Activated naive CD4-positive, alpha-beta T cell treated with anti-CD3 and anti-CD28 coated beads for 36 hours (primary cell): ENCODE results near the gene ELP1. TPM values are rescaled to one million over a fixed set of nuclear protein-coding genes. Genes with fewer than 3 reads are reported as not detected.
"Not testable (repeated sequence)": the region's sequence is repeated elsewhere in the genome, so short reads cannot be mapped to it uniquely, and the experiment has no call there.

Experiments
- CTCF ChIA-PET: fragments of 350-600 bp; sonication (Branson Sonifier 250); formaldehyde crosslinking; loops from one replicate; lab custom pipeline; 2021; ENCODE audit warnings: antibody characterized with exemption; lab: Charles Lee
- DNase-seq: peaks from one replicate; pipeline ENCODE4 v3.0.0-alpha.2; 2020
- H3K27ac Mint-ChIP-seq: one replicate; pipeline ENCODE4 v1.8.0; 2021; ENCODE audit warnings: mild to moderate bottlenecking, mixed read lengths
- H3K27me3 Mint-ChIP-seq: one replicate; pipeline ENCODE4 v1.8.0; 2021; ENCODE audit warnings: low read depth, mixed read lengths
- H3K36me3 Mint-ChIP-seq: one replicate; pipeline ENCODE4 v1.8.0; 2021; ENCODE audit warnings: low read depth, mixed read lengths
- H3K4me1 Mint-ChIP-seq: one replicate; pipeline ENCODE4 v1.8.0; 2021; ENCODE audit warnings: low read depth, mixed read lengths
- H3K4me3 Mint-ChIP-seq: one replicate; pipeline ENCODE4 v1.8.0; 2021; ENCODE audit warnings: mild to moderate bottlenecking, moderate library complexity, mixed read lengths
- H3K9me3 Mint-ChIP-seq: one replicate; pipeline ENCODE4 v1.8.0; 2021; ENCODE audit warnings: mixed read lengths
- intact Hi-C: fragments of 100-400 bp; cut with micrococcal nuclease; formaldehyde crosslinking; loops from one replicate; pipeline ENCODE4 v1.15.1; 2023
- total RNA-seq, 2 experiments: library from RNA; stranded (reverse); gene quantifications; one replicate each; pipeline ENCODE4 v1.2.3, GENCODE V29; 2021

ELP1 gene
- total RNA-seq, 2 experiments from 2014 or later: 22.3 to 27.3 TPM

DNA sequence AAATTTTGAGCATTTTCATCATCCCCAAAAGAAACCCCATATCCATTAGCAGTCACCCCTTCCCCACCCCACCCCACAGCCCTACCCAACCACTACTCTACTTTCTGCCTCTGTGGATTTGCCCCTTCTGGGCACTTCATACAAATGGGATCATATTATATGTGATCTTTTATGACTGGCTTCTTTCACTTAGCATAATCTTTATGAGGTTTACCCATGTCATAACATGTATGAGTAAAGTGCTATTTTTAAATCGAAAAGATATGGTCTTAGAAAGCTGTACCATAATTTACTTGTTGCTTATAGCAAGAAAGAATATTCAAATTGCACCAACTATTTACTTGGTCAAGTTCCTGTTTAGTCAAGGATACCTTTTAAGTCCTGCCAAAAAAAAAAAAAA lies 12.7 kb downstream of the ELP1 start:
- H3K4me3 Mint-ChIP-seq: no peak overlapping the region
- H3K4me1 Mint-ChIP-seq: no peaks in the 10 kb centered on the region
- CTCF ChIA-PET: interaction anchor here (1.0 to 1.2 kb wide), 2 partner anchors 21 to 33 kb away, joined by 3 read pairs; no protein-coding TSS in a partner anchor
- no peak for DNase-seq
- intact Hi-C loops: no loop called here
- H3K9me3 Mint-ChIP-seq: no peaks in the 10 kb centered on the region
- no peak overlapping the region for H3K27ac Mint-ChIP-seq
- H3K27me3 Mint-ChIP-seq: no peaks in the 10 kb centered on the region
- H3K36me3 Mint-ChIP-seq: peaks cover 48% of the 10 kb centered on the region

DNA sequence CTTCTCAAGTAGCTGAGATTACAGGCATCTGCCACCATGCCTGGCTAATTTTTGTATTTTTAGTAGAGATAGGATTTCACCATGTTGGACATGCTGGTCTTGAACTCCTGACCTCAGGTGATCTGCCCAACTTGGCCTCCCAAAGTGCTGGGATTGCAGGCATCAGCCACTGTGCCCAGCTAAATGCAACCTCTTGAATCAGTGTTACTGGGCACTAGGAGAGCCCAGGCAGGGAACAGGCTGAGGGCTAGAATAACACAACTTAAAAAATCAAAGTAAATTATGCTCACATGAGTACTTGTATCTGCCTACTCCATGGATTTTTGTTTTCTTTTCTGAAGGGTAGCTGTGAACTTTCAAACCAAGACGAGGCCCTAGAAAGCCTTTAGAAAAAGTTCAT lies 13.5 kb downstream of the ELP1 start:
- H3K27me3 Mint-ChIP-seq, intact Hi-C loops, H3K27ac Mint-ChIP-seq, H3K4me3 Mint-ChIP-seq, DNase-seq, CTCF ChIA-PET, H3K4me1 Mint-ChIP-seq, H3K9me3 Mint-ChIP-seq: not testable (repeated sequence)
- H3K36me3 Mint-ChIP-seq: peaks cover 48% of the 10 kb centered on the region

DNA sequence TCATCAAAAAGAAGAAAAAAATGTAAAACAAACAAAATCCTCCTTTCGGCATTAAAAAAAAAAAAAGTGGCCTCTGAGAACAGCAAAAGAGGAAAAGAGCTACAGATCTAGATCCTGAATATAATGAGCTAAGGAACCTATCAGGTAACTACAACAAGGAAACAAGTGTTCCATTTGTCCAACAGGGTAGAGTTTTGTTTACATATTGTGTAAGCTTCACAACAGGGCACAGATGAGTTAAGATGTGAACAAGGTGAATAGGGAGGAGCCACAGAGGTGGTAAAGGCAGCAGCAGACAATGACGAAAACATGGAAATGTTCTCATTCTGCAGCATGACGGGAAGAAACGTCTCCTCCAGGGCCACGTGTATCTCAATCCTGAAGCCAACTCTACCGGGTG lies 14.4 kb downstream of the ELP1 start:
- no peak overlapping the region for H3K27ac Mint-ChIP-seq
- intact Hi-C loops: no loop called here
- no peak for DNase-seq
- H3K9me3 Mint-ChIP-seq: no peaks in the 10 kb centered on the region
- CTCF ChIA-PET: no interaction called here
- peaks cover 41% of the 10 kb centered on the region for H3K36me3 Mint-ChIP-seq
- H3K4me3 Mint-ChIP-seq: no peak overlapping the region
- H3K4me1 Mint-ChIP-seq: no peaks in the 10 kb centered on the region
- H3K27me3 Mint-ChIP-seq: no peaks in the 10 kb centered on the region

DNA sequence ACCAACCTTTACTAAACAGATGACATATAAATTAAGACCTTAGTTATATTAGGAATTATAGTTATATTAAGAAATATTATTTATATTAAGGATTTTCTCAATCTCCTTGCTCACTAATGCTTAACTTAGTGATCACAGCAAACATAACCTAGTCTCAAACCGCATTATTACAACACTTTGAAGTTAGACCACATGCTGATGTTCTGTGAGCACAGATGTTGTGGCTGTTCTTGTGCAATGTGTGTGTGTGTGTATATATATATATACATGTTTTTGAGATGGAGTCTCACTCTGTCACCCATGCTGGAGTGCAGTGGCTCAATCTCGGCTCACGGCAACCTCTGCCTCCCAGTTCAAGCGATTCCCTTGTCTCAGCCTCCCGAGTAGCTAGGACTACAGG lies 20.5 kb downstream of the ELP1 start:
- H3K9me3 Mint-ChIP-seq: no peaks in the 10 kb centered on the region
- H3K27ac Mint-ChIP-seq: no peak overlapping the region
- no peak for DNase-seq
- H3K4me3 Mint-ChIP-seq: no peak overlapping the region
- intact Hi-C loops: no loop called here
- no peaks in the 10 kb centered on the region for H3K27me3 Mint-ChIP-seq
- CTCF ChIA-PET: interaction anchor here (0.6 kb wide), 1 partner anchor 66 kb away, joined by 7 read pairs; no protein-coding TSS in a partner anchor
- peaks cover 12% of the 10 kb centered on the region for H3K4me1 Mint-ChIP-seq
- peaks cover 45% of the 10 kb centered on the region for H3K36me3 Mint-ChIP-seq

DNA sequence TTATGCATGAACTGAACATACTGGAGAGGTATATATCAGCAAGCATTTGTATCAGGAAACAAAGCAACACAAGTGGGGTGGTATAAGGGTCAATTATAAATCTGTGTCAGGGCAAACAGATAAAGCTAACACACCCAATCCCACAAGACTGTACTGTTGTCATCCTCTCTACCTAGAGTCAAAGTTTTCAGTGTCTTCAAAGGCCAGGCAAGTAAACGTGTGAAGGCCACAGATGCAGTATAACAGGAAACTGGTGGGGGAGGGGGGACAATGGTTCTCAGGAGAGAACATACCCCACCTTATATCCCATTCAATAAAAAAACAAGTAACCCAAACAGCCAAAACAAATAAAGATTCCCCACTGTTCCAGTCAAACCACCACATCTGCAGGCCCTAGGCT lies 22.1 kb downstream of the ELP1 start:
- no peaks in the 10 kb centered on the region for H3K9me3 Mint-ChIP-seq
- CTCF ChIA-PET: no interaction called here
- no peak overlapping the region for H3K27ac Mint-ChIP-seq
- H3K4me3 Mint-ChIP-seq: no peak overlapping the region
- intact Hi-C loops: no loop called here
- H3K27me3 Mint-ChIP-seq: no peaks in the 10 kb centered on the region
- DNase-seq: peak; percentile 7
- peaks cover 12% of the 10 kb centered on the region for H3K4me1 Mint-ChIP-seq
- peaks cover 47% of the 10 kb centered on the region for H3K36me3 Mint-ChIP-seq

DNA sequence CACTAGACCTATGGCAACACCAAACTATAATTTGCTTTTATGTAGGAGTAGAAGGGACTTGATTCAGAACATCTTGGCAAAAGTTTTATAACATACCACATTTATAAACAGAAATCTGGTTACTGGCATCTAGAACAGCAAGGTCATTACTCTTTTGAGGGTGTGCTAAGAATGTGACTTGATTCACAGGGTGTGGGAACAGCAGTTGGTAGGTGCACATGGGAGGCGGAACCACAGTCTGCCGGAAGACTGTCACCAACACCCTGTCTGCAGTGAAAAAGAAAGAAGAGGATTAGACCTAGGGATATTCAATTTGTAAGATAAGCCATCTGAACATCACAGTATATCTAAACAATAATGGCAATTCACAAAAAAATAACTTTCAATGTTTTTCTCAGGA lies 23.0 kb downstream of the ELP1 start:
- DNase-seq: no peak
- peaks cover 12% of the 10 kb centered on the region for H3K4me1 Mint-ChIP-seq
- H3K4me3 Mint-ChIP-seq: no peak overlapping the region
- H3K9me3 Mint-ChIP-seq: no peaks in the 10 kb centered on the region
- intact Hi-C loops: no loop called here
- peaks cover 44% of the 10 kb centered on the region for H3K36me3 Mint-ChIP-seq
- no peaks in the 10 kb centered on the region for H3K27me3 Mint-ChIP-seq
- no peak overlapping the region for H3K27ac Mint-ChIP-seq
- CTCF ChIA-PET: no interaction called here

DNA sequence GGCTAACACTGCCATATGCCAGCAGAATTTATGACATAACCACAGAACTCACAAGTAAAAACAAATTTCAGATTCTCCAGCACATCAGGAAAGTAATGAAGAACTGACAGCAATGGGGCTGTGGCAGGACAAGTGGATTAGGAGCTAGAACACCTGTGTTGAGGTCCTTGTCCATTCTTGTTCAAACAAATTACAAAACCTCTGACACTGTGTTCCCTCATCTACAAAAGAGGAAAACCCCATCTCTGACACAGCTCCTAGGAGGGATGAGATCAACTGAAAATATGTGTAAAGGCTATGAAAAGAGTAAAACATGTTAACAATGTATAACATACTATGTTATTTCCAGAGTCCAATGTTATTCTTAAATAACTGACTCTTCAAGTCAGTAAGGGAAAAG lies 23.5 kb downstream of the ELP1 start:
- no peak for DNase-seq
- Mint-ChIP-seq H3K4me1 (peaks cover 12% of the 10 kb centered on the region), H3K27ac (no peak overlapping the region), H3K9me3 (no peaks in the 10 kb centered on the region), H3K36me3 (peaks cover 41% of the 10 kb centered on the region), H3K4me3 (no peak overlapping the region), H3K27me3 (no peaks in the 10 kb centered on the region)
- intact Hi-C loops: no loop called here
- CTCF ChIA-PET: no interaction called here

DNA sequence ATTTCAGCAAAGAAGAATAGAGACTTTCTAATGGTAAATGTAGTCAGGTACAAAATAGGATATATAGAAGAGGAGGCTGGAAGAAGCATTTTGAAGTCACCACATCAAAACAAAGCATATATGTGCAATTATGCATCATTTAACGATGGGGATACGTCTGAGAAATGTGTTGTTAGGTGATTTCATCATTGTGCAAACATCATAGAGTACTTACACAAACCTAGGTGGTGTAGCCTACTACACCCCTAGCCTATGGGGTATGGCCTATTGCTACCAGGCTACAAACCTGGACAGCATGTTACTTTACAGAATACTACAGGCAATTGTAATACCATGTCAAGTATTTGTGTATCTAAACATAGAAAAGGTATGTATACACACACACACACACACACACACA lies 28.4 kb downstream of the ELP1 start:
- Mint-ChIP-seq H3K4me1 (no peaks in the 10 kb centered on the region), H3K27me3 (no peaks in the 10 kb centered on the region), H3K9me3 (no peaks in the 10 kb centered on the region), H3K27ac (no peak overlapping the region), H3K36me3 (peaks cover 38% of the 10 kb centered on the region), H3K4me3 (no peak overlapping the region)
- DNase-seq: no peak
- CTCF ChIA-PET: no interaction called here
- intact Hi-C loops: no loop called here

DNA sequence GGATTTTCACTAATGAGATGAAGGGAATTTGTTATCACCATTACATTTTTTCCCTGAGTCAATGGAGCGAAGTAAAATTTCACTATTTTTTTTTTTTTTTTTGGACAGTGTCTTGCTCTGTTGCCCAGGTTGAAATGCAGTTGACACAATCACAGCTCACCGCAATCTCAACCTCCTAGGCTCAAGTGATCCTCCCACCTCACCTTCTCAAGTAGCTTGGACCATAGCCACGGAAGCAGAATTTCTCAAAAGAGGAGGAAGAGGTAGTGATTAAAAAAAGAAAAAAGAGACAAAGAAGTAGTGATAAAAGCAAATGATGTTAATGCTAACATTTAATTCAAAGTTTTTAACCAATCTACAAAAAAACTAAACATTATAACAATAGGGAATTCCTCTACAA lies 29.8 kb downstream of the ELP1 start:
- no peak overlapping the region for H3K4me3 Mint-ChIP-seq
- H3K36me3 Mint-ChIP-seq: peaks cover 36% of the 10 kb centered on the region
- no peaks in the 10 kb centered on the region for H3K9me3 Mint-ChIP-seq
- H3K27me3 Mint-ChIP-seq: no peaks in the 10 kb centered on the region
- CTCF ChIA-PET: interaction anchor here (0.7 to 1.4 kb wide), 3 partner anchors 9 to 14 kb away, joined by 3 read pairs; no protein-coding TSS in a partner anchor
- no peaks in the 10 kb centered on the region for H3K4me1 Mint-ChIP-seq
- DNase-seq: no peak
- intact Hi-C loops: no loop called here
- H3K27ac Mint-ChIP-seq: no peak overlapping the region

DNA sequence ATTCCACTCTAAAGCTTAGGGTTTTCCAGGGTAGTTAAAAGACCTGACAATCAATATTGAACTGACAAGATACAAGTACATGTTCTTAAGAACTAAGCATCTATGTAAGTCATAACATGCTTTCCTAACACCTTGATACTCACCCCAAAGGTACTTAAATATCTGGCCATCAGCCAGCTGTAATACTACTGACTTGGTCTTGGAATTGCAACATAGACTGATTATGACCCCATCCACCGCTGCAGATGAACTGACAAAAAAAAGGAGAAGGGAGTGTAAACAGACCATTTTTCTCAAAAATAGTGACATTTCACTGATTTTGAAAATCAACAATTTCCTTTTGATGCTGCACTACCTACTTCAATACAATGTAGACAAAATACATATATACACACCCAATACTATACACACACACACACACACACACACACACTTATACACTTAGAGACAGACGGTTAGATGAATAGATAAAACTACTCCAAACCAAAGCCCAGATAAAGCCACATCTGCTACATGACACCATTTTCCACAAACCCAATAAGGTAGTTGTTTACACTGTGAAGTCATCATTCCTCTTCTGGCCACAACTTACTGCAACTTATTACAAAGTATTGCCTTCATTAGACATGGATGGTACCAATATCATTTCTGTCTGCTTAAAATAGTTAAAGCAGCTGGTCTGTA lies 30.4 kb downstream of the ELP1 start:
- Mint-ChIP-seq H3K9me3 (no peaks in the 10 kb centered on the region), H3K27me3 (no peaks in the 10 kb centered on the region), H3K4me1 (no peaks in the 10 kb centered on the region), H3K4me3 (no peak overlapping the region), H3K36me3 (peaks cover 34% of the 10 kb centered on the region), H3K27ac (no peak overlapping the region)
- no peak for DNase-seq
- intact Hi-C loops: no loop called here
- CTCF ChIA-PET: no interaction called here

DNA sequence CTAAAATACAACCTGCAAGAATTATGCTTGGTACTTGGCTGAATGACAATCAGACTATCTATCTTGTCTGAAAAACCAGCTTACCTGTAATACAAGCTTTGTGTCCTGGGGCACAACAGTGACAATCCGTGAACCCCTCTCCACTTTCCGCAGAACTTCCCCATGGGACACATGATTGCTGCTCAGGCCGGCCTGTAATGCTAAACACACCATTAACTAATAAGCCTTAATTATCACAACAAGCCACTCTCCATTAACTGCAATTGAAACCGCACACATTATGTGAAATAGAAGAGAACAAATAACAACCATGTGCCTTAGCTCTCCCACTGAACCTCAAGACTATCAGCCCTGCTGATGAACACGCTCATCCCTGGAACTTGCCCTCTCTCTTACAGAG lies 33.7 kb downstream of the ELP1 start:
- Mint-ChIP-seq H3K4me3 (no peak overlapping the region), H3K4me1 (no peaks in the 10 kb centered on the region), H3K36me3 (peaks cover 48% of the 10 kb centered on the region), H3K9me3 (no peaks in the 10 kb centered on the region), H3K27ac (no peak overlapping the region), H3K27me3 (no peaks in the 10 kb centered on the region)
- DNase-seq: no peak
- intact Hi-C loops: no loop called here
- CTCF ChIA-PET: interaction anchor here (1.3 to 1.4 kb wide), 2 partner anchors 9 to 21 kb away, joined by 3 to 4 read pairs; no protein-coding TSS in a partner anchor

DNA sequence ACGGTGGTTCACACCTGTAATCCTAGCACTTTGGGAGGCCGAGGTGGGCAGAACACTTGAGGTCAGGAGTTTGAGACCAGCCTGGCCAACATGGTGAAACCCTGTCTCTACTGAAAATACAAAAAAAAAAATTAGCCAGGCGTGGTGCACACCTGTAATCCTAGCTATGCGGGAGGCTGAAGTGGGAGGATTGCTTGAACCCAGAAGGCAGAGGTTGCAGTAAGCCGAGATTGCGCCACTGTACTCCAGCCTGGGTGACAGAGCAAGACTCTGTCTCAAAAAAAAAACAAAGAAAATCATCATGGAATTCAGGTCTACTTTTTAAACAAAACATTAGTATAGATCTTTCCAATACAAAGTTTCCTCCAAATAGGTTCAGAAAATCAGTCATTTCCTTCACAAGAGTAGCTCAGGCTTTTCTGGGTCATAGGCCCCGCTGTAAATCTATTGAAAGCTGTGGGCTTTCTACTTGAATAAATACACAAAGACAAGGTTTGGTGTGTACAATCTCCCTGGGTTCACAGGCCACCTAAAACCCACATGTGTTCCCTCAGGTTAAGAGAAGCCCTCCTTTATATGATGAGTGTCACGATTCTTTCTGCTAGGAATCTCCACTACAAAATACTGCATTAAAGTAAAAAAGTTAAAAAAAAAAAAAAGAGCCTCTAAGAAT lies 34.8 kb downstream of the ELP1 start:
- H3K4me3 Mint-ChIP-seq, H3K27me3 Mint-ChIP-seq, H3K9me3 Mint-ChIP-seq, DNase-seq, H3K27ac Mint-ChIP-seq, intact Hi-C loops, H3K4me1 Mint-ChIP-seq: not testable (repeated sequence)
- peaks cover 52% of the 10 kb centered on the region for H3K36me3 Mint-ChIP-seq
- CTCF ChIA-PET: interaction anchor here (0.6 to 1.4 kb wide), 5 partner anchors 10 to 1451 kb away, joined by 3 to 5 read pairs (median 3); no protein-coding TSS in a partner anchor
